ENCODE results near the gene KIAA0513.

DNA sequence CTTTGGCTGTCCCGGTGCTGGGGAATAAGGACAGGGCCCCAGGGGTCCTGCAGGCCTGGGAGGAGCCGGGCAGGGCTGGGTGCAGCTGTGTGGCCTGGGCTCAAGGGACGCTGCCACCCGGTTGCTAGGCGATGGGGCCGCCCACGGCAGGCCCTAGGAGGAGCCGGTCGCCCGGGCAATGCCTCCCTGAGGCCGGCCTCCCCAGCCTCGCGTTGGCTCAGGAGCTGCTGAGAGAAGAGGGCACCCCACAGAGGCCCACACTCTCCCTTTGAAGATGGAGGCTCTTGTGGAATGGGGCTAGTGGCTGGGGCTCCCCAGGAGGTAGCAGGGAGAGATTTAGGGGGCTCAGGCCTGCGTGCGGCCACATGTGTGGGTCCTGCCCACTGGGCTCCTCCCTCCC, 84.8 kb downstream of the KIAA0513 start, which contains the start of gene CIBAR2:
- TF ChIP-seq CTCF (optimal IDR thresholded peaks at IDR 0.05 in 1 of 3, IDR thresholded peaks at IDR 0.05 in 1 of 3, conservative IDR thresholded peaks at IDR 0.05 in 1 of 3; ENCODE audit: extremely low read depth in 1 of 3, insufficient read depth in 2 of 3, low read length in 3 of 3) (no peak), EZH2 (IDR thresholded peaks at IDR 0.05; ENCODE audit: low read length) (no peak)
